Activated gamma-delta T cell treated with anti-CD3 and anti-CD28 coated beads, Interleukin-2, amount 50 U/mL, for 16 hours (primary cell): ENCODE results near the gene DIS3L.
"Not testable (repeated sequence)": the region's sequence is repeated elsewhere in the genome, so short reads cannot be mapped to it uniquely, and the experiment has no call there.

Experiments
- DNase-seq: peaks from one replicate; pipeline ENCODE4 v3.0.0-alpha.2; 2020; ENCODE audit warnings: low read depth

Gene DIS3L

DNA sequence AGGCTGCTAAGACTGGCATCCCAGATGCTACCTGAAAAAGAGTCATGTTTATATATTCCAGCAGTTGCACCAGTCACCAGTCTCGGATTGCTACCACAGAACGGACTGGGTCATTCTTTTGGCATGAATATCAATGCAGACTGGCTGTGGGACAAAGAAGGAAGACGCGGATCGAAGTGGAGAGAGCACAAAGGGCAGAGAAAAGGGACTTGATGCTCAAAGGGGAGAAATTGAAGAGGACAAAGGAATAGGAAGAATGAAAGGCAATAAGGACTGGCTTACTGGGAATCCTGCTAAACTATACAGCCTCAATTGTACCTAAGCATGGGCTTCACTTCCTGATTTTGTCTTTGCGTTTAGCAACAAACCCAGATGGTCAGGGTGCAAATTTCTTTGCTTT is 15.3 kb upstream of the DIS3L start:
- DNase-seq, result no peak

DNA sequence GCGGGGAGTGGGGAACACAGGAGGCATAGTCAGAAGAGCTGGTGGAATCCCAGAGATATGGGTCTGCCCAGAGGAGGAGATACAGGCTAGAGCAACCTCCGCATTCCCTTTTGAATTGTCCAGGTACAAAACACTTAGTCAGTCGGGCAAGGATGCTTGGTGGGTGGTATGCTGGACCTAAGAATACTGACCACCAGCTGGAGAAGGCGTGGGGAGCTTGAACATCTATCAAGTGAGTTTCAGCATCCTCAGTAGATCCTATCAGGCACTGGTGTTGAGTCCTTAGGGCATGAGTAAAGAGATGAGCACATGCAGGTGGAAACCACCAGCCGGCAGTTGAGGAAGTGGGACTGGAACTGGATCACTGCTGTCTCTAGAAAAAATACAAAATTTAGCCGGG is 14.7 kb upstream of the DIS3L start:
- DNase-seq, result no peak

DNA sequence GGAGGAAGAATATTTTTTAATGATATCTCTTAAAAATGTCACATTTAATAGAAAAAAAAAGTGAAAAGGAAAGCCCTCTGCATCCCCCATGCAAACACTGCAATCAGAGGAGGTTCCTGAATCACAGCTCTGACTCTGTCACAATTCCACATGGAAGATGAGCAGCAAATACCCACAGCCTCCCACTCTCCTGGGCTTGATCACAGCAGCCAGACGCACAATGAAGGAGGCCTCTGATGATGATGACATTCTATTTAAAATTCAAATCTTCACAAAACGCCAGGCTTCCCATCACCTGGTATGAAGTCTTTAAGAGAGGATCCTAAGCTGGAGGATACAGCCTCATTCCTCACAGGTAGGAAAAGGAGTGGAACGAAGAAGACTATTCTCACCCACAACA is 9.1 kb upstream of the DIS3L start:
- no peak for DNase-seq

DNA sequence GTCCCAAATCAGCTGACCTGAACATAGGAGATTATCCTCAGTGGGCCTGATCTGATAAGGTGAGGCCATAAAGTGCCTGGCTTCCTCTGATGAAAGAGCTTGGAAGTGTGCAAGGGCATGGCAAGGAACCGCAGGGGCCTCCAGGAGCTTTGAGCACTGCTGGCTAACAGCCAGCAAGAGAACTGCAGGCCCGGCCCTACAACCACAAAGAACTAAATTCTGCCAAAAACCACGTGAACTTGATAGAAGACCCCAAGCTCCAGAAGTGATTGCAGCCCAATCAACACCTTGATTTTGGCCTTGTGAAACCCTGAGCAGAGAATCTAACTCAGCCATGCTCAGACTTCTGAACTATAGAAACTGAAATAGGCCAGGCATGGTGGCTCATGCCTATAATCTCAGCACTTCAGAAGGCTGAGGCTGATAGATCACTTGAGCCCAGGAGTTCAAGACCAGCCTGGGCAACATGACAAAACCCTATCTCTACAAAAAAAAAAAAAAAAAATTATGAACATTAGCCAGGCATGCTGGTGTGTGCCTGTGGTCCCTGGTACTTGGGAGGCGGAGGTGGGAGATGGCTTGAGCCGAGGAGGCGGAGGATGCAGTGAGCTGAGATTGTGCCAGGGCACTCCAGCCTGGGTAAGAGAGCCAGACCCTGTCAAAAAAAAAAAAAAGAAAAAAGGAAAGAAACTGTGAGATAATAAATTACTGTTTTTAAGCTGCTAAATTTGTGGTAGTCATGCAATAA is 7.7 kb upstream of the DIS3L start:
- no peak for DNase-seq

DNA sequence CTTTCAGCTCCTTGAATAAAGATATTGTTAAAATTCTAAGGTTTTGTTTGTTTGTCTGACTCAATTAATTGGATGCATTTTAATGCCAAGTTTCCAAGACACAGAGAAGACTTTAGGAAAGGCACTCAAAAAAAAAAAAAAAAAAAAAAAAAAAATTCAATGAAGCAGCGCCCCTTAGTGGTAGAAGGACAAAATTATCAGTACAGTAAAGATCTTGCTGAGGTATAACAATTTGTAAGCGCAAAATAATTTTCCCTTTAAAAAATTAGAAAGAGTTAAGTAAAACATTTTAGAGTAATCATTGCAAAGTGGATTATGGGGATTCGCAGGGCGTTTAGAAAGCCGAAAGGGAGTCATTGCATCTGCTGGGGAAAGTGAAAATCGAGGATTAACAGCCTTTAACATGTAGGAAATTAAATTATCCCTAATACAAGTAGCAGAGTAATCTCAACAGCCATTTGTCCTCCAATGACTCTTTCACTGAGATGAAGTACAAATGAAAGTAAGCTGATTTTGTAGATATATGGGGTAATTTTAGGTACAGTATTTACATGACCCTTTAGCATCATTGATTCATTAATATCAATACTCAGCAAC is 5.8 kb upstream of the DIS3L start:
- no peak for DNase-seq

DNA sequence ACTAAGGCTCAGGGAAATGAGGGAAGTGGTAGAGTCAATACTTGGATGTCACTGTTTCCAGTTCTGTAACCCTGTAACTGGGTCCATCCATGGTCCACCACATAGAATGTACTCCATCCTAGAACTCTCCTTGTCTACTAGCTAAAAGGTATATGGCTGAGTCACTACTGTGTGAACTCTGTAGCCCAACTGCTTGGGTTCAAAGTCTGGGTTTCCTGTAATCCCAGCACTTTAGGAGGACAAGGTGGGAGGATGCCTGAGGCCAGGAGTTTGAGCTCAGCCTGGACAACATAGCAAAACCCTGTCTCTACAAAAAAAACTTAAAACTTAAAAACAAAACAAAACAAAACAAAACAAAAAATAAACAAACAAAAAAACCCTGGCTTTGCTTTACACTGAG is 5.3 kb upstream of the DIS3L start:
- DNase-seq, result no peak

DNA sequence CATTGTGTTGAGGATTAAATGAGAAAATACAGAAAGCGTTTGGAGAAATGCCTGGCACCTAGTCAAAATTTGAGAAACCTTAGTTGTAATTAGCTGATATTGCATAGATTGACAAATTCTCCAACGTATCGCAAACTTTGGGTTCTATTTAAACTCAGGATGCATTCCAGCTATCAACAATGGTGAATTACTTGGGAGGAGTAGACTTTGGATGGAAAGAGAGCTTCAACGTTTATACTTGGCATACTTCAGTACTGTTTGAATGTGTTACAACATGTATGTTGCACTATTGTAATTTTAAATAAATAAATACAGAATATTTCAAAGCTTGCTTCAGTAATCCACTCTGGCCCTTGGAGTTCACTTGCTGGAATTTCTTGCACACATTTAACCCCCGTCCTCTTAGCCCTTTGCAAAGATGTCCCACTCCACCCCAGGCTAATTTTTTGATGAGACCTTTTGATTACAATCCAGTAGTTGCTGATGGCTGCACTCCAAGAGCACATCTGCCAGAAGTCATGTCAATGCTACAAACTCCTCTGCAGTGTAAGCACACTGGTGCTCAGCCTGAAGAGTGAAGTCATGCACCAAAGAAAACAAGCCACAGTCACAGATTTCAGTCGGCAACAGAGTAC is 4.7 kb upstream of the DIS3L start:
- DNase-seq, result no peak

DNA sequence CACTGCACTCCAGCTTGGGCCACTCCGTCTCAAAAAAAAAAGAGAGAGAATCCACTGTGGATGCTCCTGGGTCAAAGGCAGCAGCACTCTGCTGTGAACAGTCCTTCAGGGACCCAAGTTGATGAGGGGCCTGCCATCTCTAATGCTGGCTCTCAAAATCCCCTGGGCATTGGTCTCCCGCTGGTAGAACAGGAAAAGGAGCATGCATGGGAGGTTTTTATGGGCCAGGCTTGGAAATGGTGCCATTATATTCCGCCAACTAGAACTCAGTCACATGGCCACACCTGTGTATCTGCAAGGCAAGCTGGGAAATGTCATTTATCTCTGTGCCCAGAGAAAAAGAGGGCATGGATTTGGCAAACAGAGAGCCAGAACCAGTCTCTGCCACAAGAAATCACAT is 3.4 kb upstream of the DIS3L start:
- DNase-seq, result no peak

DNA sequence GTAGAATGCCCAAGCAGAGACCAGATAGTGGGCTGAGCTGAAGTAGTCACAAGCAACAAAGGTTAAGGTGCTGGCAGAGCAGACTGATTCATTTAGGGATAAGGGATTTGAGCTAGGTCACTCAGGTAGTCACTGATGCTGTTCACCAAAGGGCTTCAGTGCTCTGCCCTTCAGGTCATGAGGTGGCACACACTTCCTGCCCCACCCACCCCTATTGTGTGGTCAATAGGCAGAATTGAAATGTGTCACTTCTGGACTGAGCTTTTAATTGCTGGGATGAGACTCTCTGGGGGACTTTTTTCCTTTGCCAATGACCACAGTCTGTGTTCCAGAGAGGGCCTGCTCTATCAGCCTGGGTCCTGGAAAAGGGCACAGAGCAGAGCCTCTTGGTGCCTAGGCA is 2.9 kb upstream of the DIS3L start:
- no peak for DNase-seq

DNA sequence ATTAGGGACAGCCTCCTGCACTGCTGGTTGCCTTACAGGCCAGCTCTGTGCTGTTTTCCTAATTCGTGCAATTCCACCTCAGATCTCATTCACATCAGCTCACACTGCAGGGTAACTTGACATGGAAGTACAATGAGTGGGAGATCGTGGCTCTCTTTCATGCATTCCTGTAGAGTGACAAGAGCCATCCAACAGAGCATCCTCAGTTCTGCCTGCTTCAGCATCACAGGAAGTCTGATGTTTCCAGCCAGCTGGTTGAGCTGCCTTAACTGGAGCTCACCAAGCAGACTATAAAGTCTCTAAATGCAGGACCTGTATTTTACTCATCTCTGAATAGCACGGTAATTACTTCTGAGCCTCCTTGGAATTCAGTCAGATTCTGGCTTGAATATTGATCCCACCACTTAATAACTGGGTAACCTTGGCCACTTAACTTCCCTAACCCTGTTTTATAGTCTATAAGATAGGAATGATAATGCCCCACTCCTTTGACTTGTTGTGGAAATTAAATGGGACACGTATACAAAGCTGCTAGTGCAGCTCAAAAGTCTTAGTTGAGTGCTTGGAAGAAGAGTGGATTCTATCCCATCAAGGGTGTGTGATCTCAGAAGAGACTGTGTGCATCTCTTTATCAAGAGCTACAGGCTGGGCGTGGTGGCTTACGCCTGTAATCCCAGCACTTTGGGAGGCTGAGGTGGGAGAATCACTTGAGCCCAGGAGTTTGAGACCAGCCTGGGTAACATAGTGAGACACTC is 1.4 kb upstream of the DIS3L start:
- no peak for DNase-seq

DNA sequence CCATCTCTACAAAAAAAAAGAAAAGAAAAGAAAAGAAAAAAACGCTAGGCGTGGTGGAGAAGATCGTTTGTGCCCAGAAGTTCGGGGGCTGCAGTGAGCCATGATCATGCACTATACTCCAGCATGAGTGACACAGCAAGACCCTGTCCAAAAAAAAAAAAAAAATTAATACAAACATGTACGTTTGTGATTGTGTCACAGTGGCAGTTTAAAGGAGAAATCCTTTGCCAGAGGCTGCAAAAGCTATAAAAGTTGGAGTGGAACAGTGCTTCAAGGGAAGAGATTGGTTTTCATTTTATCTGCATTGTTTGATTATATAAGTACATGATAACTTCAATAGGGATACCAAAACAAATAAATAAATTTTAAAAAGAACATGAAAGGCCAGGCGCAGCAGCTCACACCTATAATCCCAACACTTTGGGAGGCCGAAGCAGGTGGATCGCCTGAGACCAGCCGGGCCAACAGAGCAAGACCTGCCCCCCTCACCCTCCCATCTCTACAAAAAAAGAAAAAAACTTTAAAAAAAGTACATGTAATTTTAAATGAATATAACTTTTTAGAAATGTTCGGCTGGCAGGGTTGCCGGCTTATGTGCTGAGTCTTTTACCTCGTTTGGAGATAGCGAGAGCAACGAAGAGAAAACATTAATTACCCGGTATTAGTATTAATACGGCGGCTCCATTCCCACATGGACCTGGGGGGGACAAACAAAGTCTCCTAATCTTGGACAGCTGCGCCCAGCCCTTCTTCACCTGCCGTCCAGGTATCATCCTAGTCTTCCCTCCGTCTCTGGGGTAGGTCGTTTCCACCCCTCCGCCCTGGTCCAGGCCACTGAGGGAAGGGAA is 573 bp upstream of the DIS3L start:
- DNase-seq, result no peak

DNA sequence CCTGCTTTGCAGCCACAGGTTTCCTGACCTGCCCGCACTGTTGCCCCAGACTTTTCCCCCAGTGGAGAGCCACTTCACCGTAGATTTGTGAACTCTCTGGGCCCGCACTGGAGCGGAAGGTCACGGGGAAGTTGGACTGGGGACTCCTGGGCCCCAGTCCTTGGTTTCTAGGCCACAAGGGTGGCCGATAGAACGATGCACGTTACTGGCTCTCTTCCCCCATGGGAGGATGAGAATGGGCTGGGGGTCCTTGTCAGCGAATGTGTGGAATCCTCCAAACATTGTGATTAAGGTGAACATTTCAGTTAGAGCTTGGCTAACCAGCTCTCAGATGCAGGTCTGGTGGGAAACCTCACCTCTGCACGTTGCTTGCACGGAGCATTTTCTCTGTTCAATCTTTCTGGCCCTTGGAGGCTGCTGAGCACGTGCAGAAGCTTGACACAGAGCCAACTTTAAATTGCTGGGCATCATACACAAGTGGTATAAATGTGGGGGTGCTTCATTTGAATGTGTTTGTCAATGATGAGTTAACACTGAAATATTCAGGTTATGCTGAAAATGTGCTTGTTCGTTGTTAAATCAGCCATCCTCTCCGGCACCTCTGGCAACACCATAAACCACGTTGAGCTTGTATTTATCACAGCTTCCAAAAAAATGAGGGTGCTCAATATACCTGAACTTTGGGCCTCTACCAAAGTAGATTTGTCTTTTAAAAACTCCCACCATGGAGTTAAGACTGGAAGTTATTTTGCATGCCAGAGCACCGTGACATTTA is 976 bp downstream of the DIS3L start:
- DNase-seq, result no peak

DNA sequence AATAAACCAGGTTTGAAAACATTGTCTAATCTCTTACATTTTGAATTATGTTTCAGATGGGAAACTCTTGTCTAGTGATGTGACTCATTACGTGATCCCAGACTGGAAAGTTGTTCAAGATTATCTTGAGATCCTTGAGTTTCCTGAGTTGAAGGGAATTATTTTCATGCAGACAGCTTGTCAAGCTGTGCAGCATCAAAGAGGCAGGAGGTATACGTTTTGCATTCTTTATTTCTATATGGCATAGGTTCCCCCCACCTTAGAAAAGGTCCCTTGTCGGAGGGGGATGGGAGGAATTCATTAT is 1.5 kb downstream of the DIS3L start:
- no peak for DNase-seq

DNA sequence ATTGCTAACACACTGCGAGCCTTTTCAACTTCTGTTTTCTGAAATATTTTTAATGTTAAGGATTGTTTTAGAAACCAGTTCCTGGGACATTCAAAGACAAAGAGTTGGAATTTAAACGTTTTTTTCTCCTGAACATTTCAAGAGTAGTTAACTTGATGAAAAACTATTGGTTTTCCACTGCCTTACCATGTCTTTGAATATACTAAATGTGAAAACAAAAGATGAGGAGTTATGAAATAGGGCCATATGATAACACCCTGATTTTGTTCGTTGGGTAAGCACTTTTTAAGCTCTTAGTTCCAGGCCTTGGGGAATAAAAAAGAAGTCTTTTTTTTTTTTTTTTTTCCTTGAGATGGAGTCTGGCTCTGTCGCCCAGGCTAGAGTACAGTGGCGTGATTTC is 2.8 kb downstream of the DIS3L start:
- DNase-seq, result no peak

DNA sequence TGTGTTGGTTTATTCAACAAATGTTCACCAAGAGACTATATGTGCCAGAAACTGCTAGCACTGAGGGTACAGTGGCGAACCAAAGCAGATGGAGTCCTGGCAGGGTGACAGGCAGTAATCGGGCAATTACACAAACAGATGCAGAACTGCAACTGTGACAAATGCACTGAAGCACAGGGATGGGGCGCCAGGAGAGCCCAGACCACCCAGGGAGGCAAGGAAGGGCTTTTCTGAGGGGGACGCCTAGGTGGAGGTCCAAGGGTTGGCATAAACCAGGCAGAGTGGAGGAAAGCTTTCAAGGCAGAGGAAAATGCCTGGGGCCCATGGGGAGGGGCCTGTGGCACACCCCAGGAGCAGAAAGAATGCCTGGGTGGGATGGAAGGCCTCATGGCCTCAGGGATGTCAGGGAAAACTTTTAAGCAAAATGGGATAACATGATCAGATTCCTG is 5.5 kb downstream of the DIS3L start:
- no peak for DNase-seq

DNA sequence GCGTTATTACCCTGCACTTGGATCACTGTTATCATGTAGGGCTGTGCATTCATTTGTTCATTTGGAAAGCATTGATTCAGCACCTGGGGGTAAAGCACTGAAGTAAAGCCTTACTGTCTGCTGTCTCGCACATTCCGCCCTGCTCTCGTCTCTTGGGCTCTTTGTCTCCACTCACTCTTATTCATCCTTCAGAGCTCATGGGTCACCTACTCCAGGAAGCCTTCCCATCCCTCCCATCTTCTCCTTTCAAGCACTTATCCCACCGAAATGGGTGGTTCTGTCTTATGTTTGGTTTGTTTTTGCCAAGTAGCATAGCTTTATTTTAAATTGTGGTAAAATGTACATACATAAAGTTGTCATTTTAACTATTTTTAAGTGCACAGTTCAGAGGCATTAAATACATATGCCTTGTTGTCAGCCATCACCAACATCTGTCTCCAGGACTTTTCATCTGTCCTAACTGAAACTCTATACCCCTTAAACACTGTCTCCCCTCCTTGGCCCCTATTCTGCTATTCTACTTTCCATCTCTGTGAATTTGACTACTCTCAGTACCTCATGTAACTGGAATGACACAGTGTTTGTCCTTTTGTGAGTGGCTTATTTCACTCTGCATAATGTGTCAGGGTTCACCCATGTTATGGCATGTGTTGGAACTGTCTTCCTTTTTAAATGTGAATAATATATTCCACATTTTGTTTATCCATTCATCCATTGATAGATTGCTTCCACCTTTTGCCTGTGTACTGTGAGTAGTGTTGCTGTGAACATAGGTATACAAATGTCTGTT is 9.3 kb downstream of the DIS3L start:
- no peak for DNase-seq

DNA sequence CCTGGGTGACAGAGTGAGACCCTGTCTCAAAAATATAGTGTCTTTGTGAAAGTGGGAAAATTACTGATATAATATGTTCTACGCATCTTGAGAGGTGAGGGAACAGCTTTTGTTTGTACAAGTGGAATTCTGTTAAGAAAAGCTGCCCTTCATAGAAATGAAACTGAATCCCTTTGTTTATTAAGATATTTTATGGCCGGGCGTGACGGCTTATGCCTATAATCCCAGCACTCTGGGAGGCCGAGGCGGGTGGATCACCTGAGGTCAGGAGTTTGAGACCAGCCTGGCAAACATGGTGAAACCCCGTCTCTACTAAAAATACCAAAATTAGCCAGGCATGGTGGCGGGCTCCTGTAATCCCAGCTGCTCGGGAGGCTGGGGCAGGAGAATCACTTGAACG is 11.1 kb downstream of the DIS3L start:
- DNase-seq, result not testable (repeated sequence)

DNA sequence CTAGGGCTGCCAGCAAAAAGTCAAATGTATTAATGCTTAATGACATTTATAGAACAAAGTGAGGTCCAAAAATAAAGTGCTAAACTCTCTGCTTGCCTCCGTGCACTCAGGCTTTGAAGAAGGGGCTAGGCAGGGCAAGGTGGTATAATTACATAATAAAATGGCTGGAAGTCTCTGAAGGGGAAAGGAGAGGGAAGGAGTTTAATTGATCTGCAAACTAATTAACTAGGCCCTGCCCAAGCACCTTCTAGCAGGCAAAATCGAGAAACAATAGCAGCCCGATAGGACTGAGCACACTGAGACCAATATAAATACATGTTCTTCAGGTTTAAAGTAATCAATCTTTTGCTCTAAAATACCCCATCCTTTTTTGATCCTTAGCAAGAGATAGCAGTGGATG is 13.0 kb downstream of the DIS3L start:
- DNase-seq, result no peak

DNA sequence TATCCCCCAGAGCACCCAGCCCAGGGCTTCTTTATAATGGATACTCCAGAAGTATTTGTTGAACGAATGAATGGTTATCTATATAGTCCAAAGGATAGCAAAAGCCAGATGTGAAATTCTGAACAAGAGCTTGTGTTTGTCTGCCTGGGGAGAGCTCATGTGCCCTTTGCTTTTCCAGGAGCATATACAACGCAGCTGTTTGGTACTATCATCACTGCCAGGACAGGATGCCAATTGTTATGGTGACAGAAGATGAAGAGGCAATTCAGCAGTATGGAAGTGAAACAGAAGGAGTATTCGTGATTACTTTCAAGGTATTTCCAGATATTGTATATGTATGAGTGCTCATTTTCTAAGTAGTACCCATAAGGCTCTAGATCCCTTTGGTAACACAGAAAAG is 15.2 kb downstream of the DIS3L start:
- no peak for DNase-seq

DNA sequence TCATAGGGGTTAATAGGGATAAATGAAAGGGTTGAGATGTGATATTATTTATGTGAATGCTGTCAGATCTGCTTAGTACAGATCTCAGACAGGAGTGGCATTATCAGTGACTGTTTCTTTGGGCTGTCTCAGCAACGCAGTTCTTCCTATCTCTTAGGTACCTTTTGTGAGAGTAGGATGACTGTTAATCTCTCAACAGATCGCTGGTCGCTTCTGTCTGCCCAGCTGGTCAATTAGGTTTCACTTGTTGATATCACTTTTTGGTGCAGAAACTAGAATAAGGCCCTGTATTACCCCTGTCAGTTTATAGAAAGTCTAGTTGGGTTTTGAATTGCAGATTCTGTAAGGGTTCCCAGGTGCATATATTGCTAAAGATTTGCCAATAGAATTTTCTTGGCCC is 16.5 kb downstream of the DIS3L start:
- no peak for DNase-seq

DNA sequence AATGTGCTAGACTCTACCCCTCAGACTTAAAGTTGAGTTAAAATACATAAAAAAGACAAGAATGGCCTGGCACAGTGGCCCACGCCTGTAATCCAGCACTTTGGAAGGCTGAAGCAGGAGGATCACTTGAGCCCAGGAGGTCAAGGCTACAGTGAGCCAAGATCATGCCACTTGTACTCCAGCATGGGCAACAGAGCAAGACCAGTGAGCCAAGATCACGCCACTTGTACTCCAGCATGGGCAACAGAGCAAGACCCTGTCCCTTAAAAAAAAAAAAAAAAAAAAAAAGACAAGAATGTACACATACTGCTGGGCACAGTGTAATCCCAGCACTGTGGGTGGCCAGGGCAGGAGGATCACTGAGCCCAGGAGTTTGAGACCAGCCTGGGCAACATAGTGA is 17.4 kb downstream of the DIS3L start:
- DNase-seq, result no peak
